Smooth muscle cell (in vitro differentiated cells): ENCODE data around the gene SRM. TPM values are rescaled to one million over a fixed set of nuclear protein-coding genes. Genes with fewer than 3 reads are reported as not detected.

Source experiments
- DNase-seq: peaks from one replicate; lab custom pipeline; 2025; ENCODE audit not compliant: unreplicated experiment; lab: John Stamatoyannopoulos, UW
- H2AFZ ChIP-seq: fragments of 200-600 bp; sonication (generic); 2 replicates; pipeline ENCODE4 v1.6.0; 2016; ENCODE audit warnings: antibody characterized with exemption, low read depth, mild to moderate bottlenecking
- H3F3A ChIP-seq: fragments of 200-600 bp; sonication (generic); 2 replicates; pipeline ENCODE4 v1.6.0; 2017; ENCODE audit warnings: antibody characterized with exemption, low read depth
- H3K27ac ChIP-seq: fragments of 200-600 bp; sonication (generic); 2 replicates; pipeline ENCODE4 v1.5.1; 2016; ENCODE audit warnings: low read depth, mild to moderate bottlenecking
- H3K27me3 ChIP-seq: fragments of 200-600 bp; sonication (generic); 2 replicates; pipeline ENCODE4 v1.6.1; 2016; ENCODE audit warnings: low read depth, mild to moderate bottlenecking
- H3K36me3 ChIP-seq: fragments of 200-600 bp; sonication (generic); 2 replicates; pipeline ENCODE4 v1.5.1; 2016; ENCODE audit warnings: low read depth
- H3K4me1 ChIP-seq: fragments of 200-600 bp; sonication (generic); 2 replicates; pipeline ENCODE4 v1.5.1; 2016; ENCODE audit warnings: low read depth
- H3K4me2 ChIP-seq: fragments of 200-600 bp; sonication (generic); 2 replicates; pipeline ENCODE4 v1.6.0; 2016; ENCODE audit warnings: mild to moderate bottlenecking
- H3K4me3 ChIP-seq: fragments of 200-600 bp; sonication (generic); 2 replicates; pipeline ENCODE4 v1.5.1; 2016; ENCODE audit warnings: mild to moderate bottlenecking
- H3K79me2 ChIP-seq: fragments of 200-600 bp; sonication (generic); 2 replicates; pipeline ENCODE4 v1.6.0; 2016; ENCODE audit warnings: low read depth, mild to moderate bottlenecking
- H3K9ac ChIP-seq: fragments of 200-600 bp; sonication (generic); 2 replicates; pipeline ENCODE4 v1.6.0; 2016; ENCODE audit warnings: low read depth
- H3K9me3 ChIP-seq: fragments of 200-600 bp; sonication (generic); replicated peaks from 2 replicates; pipeline ENCODE4 v1.5.1; 2016; ENCODE audit warnings: low read depth
- H4K20me1 ChIP-seq: fragments of 200-600 bp; sonication (generic); 2 replicates; pipeline ENCODE4 v1.6.0; 2016; ENCODE audit warnings: low read depth
- WGBS: methylation state at CpG from one replicate; pipeline ENCODE4 v1.1.7; 2016; ENCODE audit warnings: low lambda C conversion rate; 5-methylcytosine and 5-hydroxymethylcytosine counted together
- polyA plus RNA-seq: library from polyadenylated mRNA; unstranded; fragments of >200 nt; fragmentation: Nextera tagmentation; extraction: Ambion mirVana; gene quantifications from 2 replicates; pipeline ENCODE4 v1.2.1, GENCODE V29; 2016
- total RNA-seq: library from RNA; depleted of rRNA; stranded (reverse); fragments of >200 nt; gene quantifications from 2 replicates; pipeline ENCODE4 v1.2.3, GENCODE V29; 2014
- TF ChIP-seq, protein P1 (sequence below): fragments of 200-600 bp; sonication (generic); IDR thresholded peaks from 2 replicates; pipeline ENCODE4 v1.5.1; 2017; ENCODE audit warnings: borderline replicate concordance, mild to moderate bottlenecking, antibody characterized with exemption; ENCODE audit not compliant: insufficient read depth, poor library complexity, severe bottlenecking

The SRM gene
- total and polyA plus RNA-seq, 2 experiments from 2014 or later, result 43.9 to 355 TPM

DNA sequence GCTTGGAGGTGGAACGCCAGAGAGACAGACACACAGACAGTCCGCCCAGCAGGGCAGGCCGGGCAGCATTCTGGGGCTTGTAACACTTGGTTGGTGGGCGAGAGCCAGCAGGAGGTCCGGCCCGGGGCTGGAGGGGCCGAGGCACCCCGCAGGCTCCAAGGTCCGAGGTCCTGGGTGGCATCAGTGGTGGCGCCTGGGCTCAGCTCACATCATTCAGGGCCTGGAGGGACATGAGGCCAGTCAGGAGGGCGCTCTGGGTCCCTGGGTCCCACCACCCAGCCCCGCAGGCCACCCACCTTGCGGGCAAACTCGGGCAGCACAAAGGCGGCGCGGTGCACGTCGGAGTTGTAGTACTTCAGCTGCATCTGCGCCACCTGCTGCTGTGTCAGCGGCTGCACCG is 5.2 kb downstream of the SRM start:
- H3K9ac ChIP-seq, result no peak overlapping the region
- no peak for DNase-seq
- no peaks in the 10 kb centered on the region for H3K9me3 ChIP-seq
- H3K4me1 ChIP-seq, result peaks cover 7% of the 10 kb centered on the region
- H2AFZ ChIP-seq, result no peak overlapping the region
- no peaks in the 10 kb centered on the region for H3K27me3 ChIP-seq
- WGBS, result 98% methylated on average over 22 of the region's 22 CpGs
- no peaks in the 10 kb centered on the region for H4K20me1 ChIP-seq
- H3K79me2 ChIP-seq, result peaks cover 19% of the 10 kb centered on the region
- H3K4me2 ChIP-seq, result no peak overlapping the region
- H3K27ac ChIP-seq, result no peak overlapping the region
- no peaks in the 10 kb centered on the region for H3K36me3 ChIP-seq
- TF ChIP-seq, protein P1, sequence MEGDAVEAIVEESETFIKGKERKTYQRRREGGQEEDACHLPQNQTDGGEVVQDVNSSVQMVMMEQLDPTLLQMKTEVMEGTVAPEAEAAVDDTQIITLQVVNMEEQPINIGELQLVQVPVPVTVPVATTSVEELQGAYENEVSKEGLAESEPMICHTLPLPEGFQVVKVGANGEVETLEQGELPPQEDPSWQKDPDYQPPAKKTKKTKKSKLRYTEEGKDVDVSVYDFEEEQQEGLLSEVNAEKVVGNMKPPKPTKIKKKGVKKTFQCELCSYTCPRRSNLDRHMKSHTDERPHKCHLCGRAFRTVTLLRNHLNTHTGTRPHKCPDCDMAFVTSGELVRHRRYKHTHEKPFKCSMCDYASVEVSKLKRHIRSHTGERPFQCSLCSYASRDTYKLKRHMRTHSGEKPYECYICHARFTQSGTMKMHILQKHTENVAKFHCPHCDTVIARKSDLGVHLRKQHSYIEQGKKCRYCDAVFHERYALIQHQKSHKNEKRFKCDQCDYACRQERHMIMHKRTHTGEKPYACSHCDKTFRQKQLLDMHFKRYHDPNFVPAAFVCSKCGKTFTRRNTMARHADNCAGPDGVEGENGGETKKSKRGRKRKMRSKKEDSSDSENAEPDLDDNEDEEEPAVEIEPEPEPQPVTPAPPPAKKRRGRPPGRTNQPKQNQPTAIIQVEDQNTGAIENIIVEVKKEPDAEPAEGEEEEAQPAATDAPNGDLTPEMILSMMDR, result no peak
- no peak overlapping the region for H3K4me3 ChIP-seq
- peaks cover 8% of the 10 kb centered on the region for H3F3A ChIP-seq

DNA sequence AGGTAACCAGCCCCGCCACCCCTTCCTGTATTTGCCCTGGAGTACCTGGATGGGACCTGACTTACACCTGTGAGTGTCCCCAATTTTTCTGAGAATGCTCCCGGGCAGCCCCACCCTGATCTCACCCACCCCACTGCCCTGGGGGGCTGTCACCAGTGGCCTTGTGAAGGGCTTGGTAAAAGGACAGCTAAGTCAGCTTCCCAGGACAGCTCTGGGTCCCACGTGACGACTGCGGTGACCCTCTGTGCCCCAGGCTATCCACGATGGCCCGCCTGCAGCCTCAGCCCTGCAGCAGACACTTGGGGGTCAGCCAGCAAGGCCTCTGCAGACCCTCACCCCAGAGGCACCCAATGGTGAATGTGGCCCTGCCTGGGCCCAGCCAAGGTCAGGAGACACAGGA is 5.6 kb downstream of the SRM start:
- no peaks in the 10 kb centered on the region for H3K9me3 ChIP-seq
- peaks cover 14% of the 10 kb centered on the region for H3K79me2 ChIP-seq
- H3K27me3 ChIP-seq, result no peaks in the 10 kb centered on the region
- no peak overlapping the region for H3K4me3 ChIP-seq
- no peak overlapping the region for H3K9ac ChIP-seq
- no peak overlapping the region for H2AFZ ChIP-seq
- 98% methylated on average over 4 of the region's 7 CpGs for WGBS
- no peak overlapping the region for H3K4me2 ChIP-seq
- TF ChIP-seq, protein P1, result no peak
- no peaks in the 10 kb centered on the region for H3K36me3 ChIP-seq
- H3K4me1 ChIP-seq, result peaks cover 7% of the 10 kb centered on the region
- peaks cover 8% of the 10 kb centered on the region for H3F3A ChIP-seq
- H4K20me1 ChIP-seq, result no peaks in the 10 kb centered on the region
- DNase-seq, result no peak
- H3K27ac ChIP-seq, result no peak overlapping the region

DNA sequence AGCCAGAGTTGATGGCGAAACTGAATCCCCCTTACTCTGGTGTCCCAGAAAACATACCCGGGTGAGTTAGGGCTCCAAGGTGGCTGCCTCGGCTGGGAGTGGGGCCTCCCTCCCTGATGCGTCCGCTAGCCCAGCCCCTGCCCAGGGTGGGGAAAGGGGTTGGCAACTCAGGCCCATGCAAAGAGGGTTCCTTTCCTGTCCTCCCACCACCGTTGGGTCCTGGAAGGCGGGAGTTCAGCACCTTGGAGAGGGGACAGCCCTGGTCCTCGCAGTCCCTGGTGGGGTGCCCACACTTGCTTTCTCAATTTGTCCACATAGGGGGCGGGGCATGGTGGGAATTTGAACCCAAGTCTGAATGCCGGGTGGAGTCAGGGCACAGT is 6.1 kb downstream of the SRM start:
- H3K4me2 ChIP-seq, result no peak overlapping the region
- DNase-seq, result peak; percentile 6
- peaks cover 8% of the 10 kb centered on the region for H3F3A ChIP-seq
- H4K20me1 ChIP-seq, result no peaks in the 10 kb centered on the region
- H2AFZ ChIP-seq, result no peak overlapping the region
- no peaks in the 10 kb centered on the region for H3K9me3 ChIP-seq
- no peaks in the 10 kb centered on the region for H3K27me3 ChIP-seq
- H3K27ac ChIP-seq, result no peak overlapping the region
- no peak overlapping the region for H3K4me3 ChIP-seq
- TF ChIP-seq, protein P1, result no peak
- 82% methylated on average over 10 of the region's 10 CpGs for WGBS
- H3K9ac ChIP-seq, result no peak overlapping the region
- peaks cover 10% of the 10 kb centered on the region for H3K79me2 ChIP-seq
- H3K4me1 ChIP-seq, result peaks cover 3% of the 10 kb centered on the region
- no peaks in the 10 kb centered on the region for H3K36me3 ChIP-seq
